C4-2B (cell line): ENCODE data around the gene TOR2A.

ENCODE experiments used
- CTCF ChIP-seq: fragments of 450-650 bp; conservative IDR thresholded peaks from 2 replicates; pipeline ENCODE4 v1.5.1; 2017; ENCODE audit warnings: mild to moderate bottlenecking
- ZFX ChIP-seq: fragments of 450-650 bp; IDR thresholded peaks from 2 replicates; pipeline ENCODE4 v1.6.1; 2017

- TF ChIP-seq CTCF (peak; percentile 94), ZFX (peak; percentile 89; the same call in 1 of the 2 replicates)
These were observed at the start of gene TOR2A for GRCh38 chr9:127734747-127735529.
